HEK293 (cell line): Measurements from ENCODE around the gene CCNY.

Source experiments
- CTCF ChIP-seq: fragments of 450-650 bp; formaldehyde crosslinking; IDR thresholded peaks from 2 replicates; pipeline ENCODE4 v1.5.1; 2016; ENCODE audit warnings: missing biosample characterization, missing genetic modification characterization
- MYNN ChIP-seq: fragments of 450-650 bp; formaldehyde crosslinking; IDR thresholded peaks from 2 replicates; pipeline ENCODE4 v1.5.1; 2016; ENCODE audit warnings: missing biosample characterization, missing genetic modification characterization, borderline replicate concordance
- REST ChIP-seq: fragments of 450-650 bp; formaldehyde crosslinking; IDR thresholded peaks from 2 replicates; pipeline ENCODE4 v1.5.1; 2016; ENCODE audit warnings: missing biosample characterization, missing genetic modification characterization
- ZNF112 ChIP-seq: fragments of 450-650 bp; formaldehyde crosslinking; IDR thresholded peaks from 2 replicates; pipeline ENCODE4 v1.5.0; 2017; ENCODE audit warnings: missing biosample characterization, missing genetic modification characterization
- ZNF132 ChIP-seq: fragments of 450-650 bp; formaldehyde crosslinking; IDR thresholded peaks from 2 replicates; pipeline ENCODE4 v1.5.1; 2017; ENCODE audit warnings: missing biosample characterization, missing genetic modification characterization, borderline replicate concordance
- ZNF155 ChIP-seq: fragments of 450-650 bp; formaldehyde crosslinking; IDR thresholded peaks from 2 replicates; pipeline ENCODE4 v1.5.1; 2016; ENCODE audit warnings: missing biosample characterization, missing genetic modification characterization

GRCh38 chr10:35463105-35463867 is 127.0 kb downstream of the CCNY start:
- no peak for TF ChIP-seq CTCF
- TF ChIP-seq ZNF112 (tag by site-specific recombination): no peak
- no peak for TF ChIP-seq ZNF132
- TF ChIP-seq MYNN (tag by site-specific recombination): no peak
- TF ChIP-seq ZNF155 (tag by site-specific recombination): no peak
- TF ChIP-seq REST: no peak
